ENCODE results near the gene GET4. TPM values are rescaled to one million over a fixed set of nuclear protein-coding genes. Genes with fewer than 3 reads are reported as not detected.

Gene GET4
- polyA plus RNA-seq, 3 donors: 20.1 to 36.8 (median 25.5) TPM

- H3K4me1 Mint-ChIP-seq: no peaks in the 10 kb centered on the region
- Histone ChIP-seq H3K27ac (ENCODE audit: low read depth in 1 of 2, low read length in 2 of 2) (no peak overlapping the region), H3K4me3 (replicated peaks in 1 of 3; ENCODE audit: low read depth in 2 of 3, low read length in 3 of 3) (no peak overlapping the region), H2AFZ (ENCODE audit: insufficient read depth, low read depth, low read length, poor library complexity, severe bottlenecking) (no peak overlapping the region), H3K4me2 (replicated peaks; ENCODE audit: extremely low read depth, low read length, poor library complexity, severe bottlenecking) (no peak overlapping the region), H3K9ac (ENCODE audit: insufficient read depth, low read length, poor library complexity, severe bottlenecking) (no peak overlapping the region), H4K20me1 (ENCODE audit: insufficient read depth, low read length) (no peaks in the 10 kb centered on the region), H3K36me3 (replicated peaks in 1 of 2; ENCODE audit: control insufficient read depth in 1 of 2, insufficient read depth in 2 of 2, low read length in 2 of 2) (peaks cover 59 to 84% of the 10 kb centered on the region in 2 donors), H3K4me1 (ENCODE audit: control insufficient read depth in 1 of 2, insufficient read depth in 2 of 2, low read length in 2 of 2) (no peaks in the 10 kb centered on the region), H3K27me3 (ENCODE audit: control insufficient read depth in 2 of 2, insufficient read depth in 2 of 2, low read length in 2 of 2) (no peaks in the 10 kb centered on the region), H3K79me2 (ENCODE audit: insufficient read depth, low read length) (no peaks in the 10 kb centered on the region), H3K9me3 (replicated peaks in 1 of 2; ENCODE audit: control insufficient read depth in 1 of 2, insufficient read depth in 1 of 2, low read length in 2 of 2) (peaks cover 3 to 20% of the 10 kb centered on the region in 2 donors)
- H3K4me3 Mint-ChIP-seq: no peak overlapping the region
- intact Hi-C loops (cut with micrococcal nuclease): no loop called here
- H3K27ac Mint-ChIP-seq: no peak overlapping the region
- H3K36me3 Mint-ChIP-seq: peaks cover 78 to 86% of the 10 kb centered on the region in 2 donors
- 95% methylated on average over 14 of the region's 14 CpGs for WGBS (ENCODE audit: insufficient coverage)
- TF ChIP-seq CTCF (IDR thresholded peaks at IDR 0.05): no peak
- H3K9me3 Mint-ChIP-seq: peaks cover 2 to 23% (median 14%) of the 10 kb centered on the region in 7 donors
- H3K27me3 Mint-ChIP-seq (ENCODE audit: low read depth in 3 of 3): no peaks in the 10 kb centered on the region
- DNase-seq: no peak
These were observed 27.2 kb upstream of the GET4 start for GRCh38 chr7:849145-849544.

- intact Hi-C loops (cut with micrococcal nuclease): no loop called here
- no peak for DNase-seq
- Mint-ChIP-seq H3K9me3 (peaks cover 2 to 23% (median 14%) of the 10 kb centered on the region in 7 donors), H3K4me3 (no peak overlapping the region), H3K27ac (no peak overlapping the region), H3K4me1 (no peaks in the 10 kb centered on the region), H3K36me3 (peaks cover 78 to 86% of the 10 kb centered on the region in 2 donors), H3K27me3 (ENCODE audit: low read depth in 3 of 3) (no peaks in the 10 kb centered on the region)
- Histone ChIP-seq H3K27me3 (ENCODE audit: control insufficient read depth in 2 of 2, insufficient read depth in 2 of 2, low read length in 2 of 2) (no peaks in the 10 kb centered on the region), H2AFZ (ENCODE audit: insufficient read depth, low read depth, low read length, poor library complexity, severe bottlenecking) (no peak overlapping the region), H3K4me2 (replicated peaks; ENCODE audit: extremely low read depth, low read length, poor library complexity, severe bottlenecking) (no peak overlapping the region), H3K9me3 (replicated peaks in 1 of 2; ENCODE audit: control insufficient read depth in 1 of 2, insufficient read depth in 1 of 2, low read length in 2 of 2) (peaks cover 3 to 20% of the 10 kb centered on the region in 2 donors), H3K4me1 (ENCODE audit: control insufficient read depth in 1 of 2, insufficient read depth in 2 of 2, low read length in 2 of 2) (no peaks in the 10 kb centered on the region), H3K4me3 (replicated peaks in 1 of 3; ENCODE audit: low read depth in 2 of 3, low read length in 3 of 3) (no peak overlapping the region), H4K20me1 (ENCODE audit: insufficient read depth, low read length) (no peaks in the 10 kb centered on the region), H3K36me3 (replicated peaks in 1 of 2; ENCODE audit: control insufficient read depth in 1 of 2, insufficient read depth in 2 of 2, low read length in 2 of 2) (peaks cover 60 to 83% of the 10 kb centered on the region in 2 donors), H3K79me2 (ENCODE audit: insufficient read depth, low read length) (no peaks in the 10 kb centered on the region), H3K27ac (ENCODE audit: low read depth in 1 of 2, low read length in 2 of 2) (no peak overlapping the region), H3K9ac (ENCODE audit: insufficient read depth, low read length, poor library complexity, severe bottlenecking) (no peak overlapping the region)
- over 99% methylated on average over 16 of the region's 19 CpGs for WGBS (ENCODE audit: insufficient coverage)
- TF ChIP-seq CTCF (IDR thresholded peaks at IDR 0.05): no peak
These were observed 26.6 kb upstream of the GET4 start for GRCh38 chr7:849781-850180.
